Measurements from ENCODE around the gene LRRC63. TPM values are rescaled to one million over a fixed set of nuclear protein-coding genes. Genes with fewer than 3 reads are reported as not detected.

Gene LRRC63
- total and polyA plus RNA-seq, 9 of the 15 experiments (the other 6 are each of a cell fraction or from before 2014, with no cell fraction given): 0.07 to 0.41 (median 0.24) TPM; not detected in 1

GRCh38 chr13:46296115-46296822 lies 84.5 kb downstream of the LRRC63 start (continued):
- TF ChIP-seq KDM2B (CRISPR knock-in tag; IDR thresholded peaks at IDR 0.05) (no peak), RBM25 (IDR thresholded peaks at IDR 0.05; ENCODE audit: low read depth, low read length, severe bottlenecking) (no peak), ZFP36 (IDR thresholded peaks at IDR 0.05; ENCODE audit: low read depth, low read length, partially characterized antibody) (no peak), CTBP1 (IDR thresholded peaks at IDR 0.05; ENCODE audit: borderline replicate concordance) (no peak), CHD7 (IDR thresholded peaks at IDR 0.05; ENCODE audit: low read depth, low read length) (no peak), ZNF395 (CRISPR knock-in tag; IDR thresholded peaks at IDR 0.05) (peak; percentile 37; the same call in 1 of the 2 replicates), ZKSCAN8 (CRISPR knock-in tag; IDR thresholded peaks at IDR 0.05) (no peak), SAFB (IDR thresholded peaks at IDR 0.05; ENCODE audit: borderline replicate concordance, low read depth, low read length) (no peak), ZFP91 (CRISPR knock-in tag; IDR thresholded peaks at IDR 0.05) (no peak), HDAC2 (IDR thresholded peaks at IDR 0.05) (no peak), TRIM24 (IDR thresholded peaks at IDR 0.05) (peak; percentile 52 to 54; a peak in 2 of 4 replicates), SIX5 (IDR thresholded peaks at IDR 0.05; ENCODE audit: borderline replicate concordance in 1 of 2, insufficient read depth in 1 of 2, low read depth in 1 of 2, low read length in 2 of 2) (no peak), KLF1 (tag; IDR thresholded peaks at IDR 0.05) (no peak)

All from K562 (cell line).